Activated CD4-positive, CD25-positive, alpha-beta regulatory T cell (primary cell): ENCODE measurements around the gene GALNT17.

Experiments
- DNase-seq, 4 experiments: peaks; one replicate each; lab custom pipeline; 2025; lab: John Stamatoyannopoulos, UW

GALNT17 gene

GRCh38 chr7:71461572-71461971 lies 329.6 kb downstream of the GALNT17 start:
- no peak for DNase-seq

- no peak for DNase-seq
Measured at GRCh38 chr7:71465741-71466189, 333.8 kb downstream of the GALNT17 start.

- no peak for DNase-seq
Measured at GRCh38 chr7:71466448-71467145, 334.7 kb downstream of the GALNT17 start.

DNA sequence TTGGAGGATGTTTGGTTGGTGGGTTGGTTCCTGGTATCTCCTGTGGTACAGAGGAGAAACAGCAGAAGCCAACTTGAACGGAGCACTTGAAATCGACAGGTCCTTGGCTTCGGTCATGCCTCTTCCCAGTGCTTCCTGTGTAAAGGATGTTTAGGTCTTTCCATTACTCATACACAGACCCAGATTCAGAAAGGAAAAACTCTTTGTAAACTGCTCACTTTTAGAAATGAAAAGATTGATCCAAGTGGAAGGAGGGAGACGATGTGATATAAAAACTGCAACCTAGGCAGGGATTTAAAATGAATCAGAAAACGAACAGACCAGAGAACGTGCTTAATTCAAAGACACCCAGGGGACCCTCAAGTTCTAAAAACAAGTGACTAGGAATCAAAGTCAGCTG lies 338.4 kb downstream of the GALNT17 start:
- DNase-seq, result no peak

DNA sequence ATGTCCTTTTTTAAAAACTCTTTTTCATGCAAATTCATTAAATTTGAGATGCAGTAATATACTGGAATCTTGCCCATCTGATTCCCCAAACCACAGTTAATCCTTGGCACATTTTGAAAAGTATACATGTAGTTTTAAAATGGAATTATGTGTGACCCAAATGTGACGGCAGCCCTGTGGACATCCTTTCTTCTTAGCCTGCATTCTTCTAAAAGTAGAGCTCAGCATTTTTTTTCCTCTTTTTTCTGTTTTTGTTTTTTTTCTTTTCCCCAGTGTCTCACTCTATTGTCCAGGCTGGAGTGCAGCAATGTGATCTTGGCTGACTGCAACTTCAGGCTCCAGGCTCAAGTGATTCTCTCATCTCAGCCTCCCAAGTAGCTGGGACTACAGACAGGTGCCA lies 338.9 kb downstream of the GALNT17 start:
- DNase-seq, result no peak

DNA sequence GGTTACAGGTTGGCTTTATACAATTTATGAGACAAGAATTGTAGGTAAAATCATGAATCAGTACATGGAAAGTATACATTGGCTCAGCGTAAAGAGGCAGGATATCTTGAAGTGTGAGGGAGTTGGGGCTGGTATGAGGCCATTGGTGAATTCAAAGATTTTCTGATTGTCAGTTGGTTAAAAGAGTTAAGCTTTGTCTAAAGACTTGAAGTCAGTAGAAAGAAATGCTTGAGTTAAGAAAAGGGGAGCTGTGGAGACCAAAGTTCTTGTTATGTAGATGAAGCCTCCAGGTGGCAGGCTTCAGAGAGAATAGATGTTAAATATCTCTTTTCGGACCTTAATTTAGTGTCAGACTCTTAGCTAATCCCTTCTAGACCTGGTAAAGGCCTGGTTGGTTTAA lies 341.0 kb downstream of the GALNT17 start:
- DNase-seq, result no peak

- DNase-seq, result no peak
Measured at GRCh38 chr7:71473366-71473967, 341.5 kb downstream of the GALNT17 start.

GRCh38 chr7:71477441-71477840 lies 345.5 kb downstream of the GALNT17 start:
- DNase-seq, result no peak

GRCh38 chr7:71479231-71479630 lies 347.3 kb downstream of the GALNT17 start:
- DNase-seq, result no peak

DNA sequence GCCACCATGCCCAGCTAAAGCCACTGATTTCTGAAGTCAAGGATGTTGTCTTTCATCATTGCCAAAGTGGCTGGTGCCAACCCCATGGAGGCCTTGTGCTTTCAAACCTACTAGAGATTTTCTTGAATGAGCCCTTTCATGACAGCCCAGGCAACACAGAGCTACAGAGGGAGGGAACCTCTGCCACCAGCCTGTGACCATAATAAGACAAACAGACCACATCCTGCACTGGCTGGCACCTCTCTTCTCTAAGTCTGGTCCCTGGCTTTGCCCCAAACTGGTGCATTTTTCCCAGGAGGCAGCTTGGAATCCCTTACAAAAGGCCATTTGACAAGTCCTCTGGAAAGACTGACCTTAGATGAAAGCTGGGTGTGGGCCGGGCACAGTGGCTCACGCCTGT lies 348.8 kb downstream of the GALNT17 start:
- no peak for DNase-seq

- DNase-seq, result no peak
Measured at GRCh38 chr7:71482284-71482683, 350.3 kb downstream of the GALNT17 start.

- DNase-seq, result no peak
Measured at GRCh38 chr7:71484380-71484779, 352.4 kb downstream of the GALNT17 start.

DNA sequence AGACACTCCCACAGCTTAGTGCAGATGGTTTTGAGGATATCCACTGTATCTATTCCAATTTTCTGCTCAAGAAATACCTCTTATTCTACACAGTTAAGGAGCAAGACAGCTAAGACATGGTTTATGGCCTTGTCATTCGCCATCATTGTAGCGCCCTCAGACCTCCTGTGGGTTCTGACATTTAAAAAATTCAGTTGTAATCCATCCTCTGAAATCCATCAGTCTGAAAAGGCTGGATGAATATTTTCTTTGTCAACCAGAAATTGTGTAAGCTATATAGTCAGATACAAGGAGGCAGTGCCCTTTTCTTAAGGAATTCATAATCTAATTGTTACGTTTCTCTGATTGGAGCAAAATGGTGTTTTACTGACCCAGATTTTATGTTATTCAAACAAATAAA lies 353.6 kb downstream of the GALNT17 start:
- DNase-seq, result no peak

DNA sequence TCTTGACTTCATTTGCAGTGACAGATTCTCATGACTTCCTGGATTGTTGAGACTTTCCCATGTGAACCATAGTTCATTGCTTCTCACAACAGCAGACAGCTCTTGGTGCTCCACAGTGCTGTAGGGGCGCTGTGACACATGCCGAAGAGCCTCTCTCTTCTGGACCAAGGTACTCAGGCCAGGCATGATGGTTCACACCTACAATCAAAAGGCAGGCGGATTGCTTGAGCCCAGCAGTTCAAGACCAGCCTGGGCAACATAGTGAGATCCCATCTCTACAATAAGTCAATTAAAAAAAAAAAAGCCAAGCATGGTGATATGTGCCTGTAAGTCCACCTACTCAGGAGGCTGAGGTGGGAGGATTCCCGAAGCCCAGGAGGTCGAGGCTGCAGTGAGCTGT lies 354.5 kb downstream of the GALNT17 start:
- DNase-seq, result no peak

GRCh38 chr7:71486856-71487628 lies 355.1 kb downstream of the GALNT17 start:
- no peak for DNase-seq

GRCh38 chr7:71488308-71488707 lies 356.4 kb downstream of the GALNT17 start:
- no peak for DNase-seq

- DNase-seq, result no peak
Measured at GRCh38 chr7:71491336-71491735, 359.4 kb downstream of the GALNT17 start.

DNA sequence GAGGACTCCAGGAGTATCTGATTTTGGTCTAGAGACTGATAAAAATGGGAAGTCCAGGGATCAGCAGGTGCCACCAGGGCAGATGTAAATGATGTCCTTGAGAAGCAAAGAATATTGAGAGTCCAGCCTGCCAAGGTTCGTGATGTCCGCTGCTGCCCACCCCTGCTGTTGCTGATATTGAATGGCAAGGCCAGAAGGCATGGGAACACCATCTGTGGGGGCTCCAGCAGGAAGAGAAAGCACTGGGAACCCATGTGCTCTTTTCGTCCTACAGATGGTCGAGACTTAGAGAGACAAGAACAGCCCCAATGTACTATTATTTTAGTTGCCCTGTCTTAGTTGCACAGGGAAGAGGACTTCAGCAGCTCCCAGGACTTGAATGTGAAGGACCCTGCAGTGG lies 363.9 kb downstream of the GALNT17 start:
- no peak for DNase-seq

DNA sequence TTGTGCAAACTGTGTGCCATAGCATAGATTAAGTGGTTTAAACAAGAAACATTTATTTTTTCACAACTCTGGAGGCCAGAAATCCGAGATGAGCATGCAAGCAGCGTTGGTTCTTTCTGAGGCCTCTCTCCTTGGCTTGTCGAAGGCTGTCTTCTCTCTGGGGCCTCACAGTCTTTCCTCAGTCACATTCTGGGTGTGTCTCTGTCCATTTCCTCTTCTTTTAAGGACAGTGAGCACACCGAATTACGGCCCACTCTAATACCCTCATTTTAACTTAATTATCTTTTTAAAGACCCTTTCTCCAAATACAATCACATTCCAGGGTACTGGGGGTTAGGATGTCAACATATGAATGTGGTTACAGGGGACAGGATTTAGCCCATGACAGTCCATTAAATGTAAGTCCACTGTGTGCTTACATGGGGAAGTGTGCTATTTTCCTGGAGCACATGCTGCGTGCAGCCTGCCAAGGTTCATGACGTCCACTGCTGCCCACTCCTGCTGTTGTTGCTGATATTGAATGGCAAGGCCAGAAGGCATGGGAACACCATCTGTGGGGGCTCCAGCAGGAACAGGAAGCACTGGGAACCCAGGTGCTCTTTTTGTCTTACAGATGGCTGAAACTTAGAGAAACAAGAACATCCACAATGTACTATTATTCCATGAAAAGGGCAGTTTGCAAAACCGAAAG lies 365.5 kb downstream of the GALNT17 start:
- DNase-seq, result no peak

DNA sequence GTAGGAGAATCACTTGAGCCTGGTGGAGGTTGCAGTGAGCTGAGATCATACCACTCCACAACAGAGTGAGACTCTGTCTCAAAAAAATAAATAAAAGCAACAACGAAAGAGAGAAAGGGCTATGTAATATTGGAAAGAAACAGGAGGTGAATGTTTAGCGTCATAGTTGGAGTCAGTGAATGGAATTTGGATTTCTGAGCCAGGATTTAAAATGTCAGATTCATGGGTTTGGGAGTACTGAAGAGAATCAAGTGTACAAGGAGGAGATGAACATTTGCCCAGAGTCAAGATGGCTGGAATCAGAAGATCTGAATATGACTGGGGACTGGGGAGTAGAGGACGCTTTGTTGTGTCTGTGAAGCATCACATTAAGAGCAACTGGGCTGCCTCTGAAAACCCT lies 366.4 kb downstream of the GALNT17 start:
- no peak for DNase-seq

- DNase-seq, result no peak
Measured at GRCh38 chr7:71504697-71505441, 372.9 kb downstream of the GALNT17 start.

DNA sequence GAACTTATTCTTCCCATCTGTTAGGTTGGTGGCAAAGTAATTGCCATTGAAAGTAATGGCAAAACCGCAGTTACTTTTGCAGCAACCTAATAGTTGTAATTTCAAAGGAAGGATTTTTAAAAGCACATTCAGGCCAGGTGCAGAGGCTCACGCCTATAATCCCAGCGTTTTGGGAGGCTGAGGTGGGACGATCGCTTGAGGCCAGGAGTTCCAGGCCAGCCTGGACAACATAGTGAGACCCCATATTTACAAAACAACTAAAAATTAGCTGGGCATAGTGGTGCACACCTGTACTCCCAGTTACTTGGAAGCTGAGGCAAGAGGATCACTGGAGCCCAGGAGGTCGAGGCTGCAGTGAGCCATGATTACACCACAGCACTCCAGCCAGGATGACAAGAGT lies 374.9 kb downstream of the GALNT17 start:
- DNase-seq, result no peak
